A549 (cell line): Measurements from ENCODE around the gene ACE. TPM values are rescaled to one million over a fixed set of nuclear protein-coding genes. Genes with fewer than 3 reads are reported as not detected.

Experiments used
- ATAC-seq, 2 experiments: fragments of 200-7000 bp in 1 of 2; fragments of >200 bp in 1 of 2; cut with Nextera tagmentation in 1 of 2; cut with Tn5 transposase in 1 of 2; 3 replicates each; pipeline versions ENCODE4 v1.8.0 to v1.9.1; 2018 to 2020; ENCODE audit warnings: mild to moderate bottlenecking in 1 of 2, moderate library complexity in 1 of 2
- CTCF ChIA-PET: fragments of 300-600 bp; sonication (Branson Sonifier 250); formaldehyde crosslinking; extraction: SDS; loops from one replicate; lab custom pipeline; 2021; ENCODE audit warnings: antibody characterized with exemption, inconsistent platforms; lab: Yijun Ruan, JAX
- POLR2A ChIA-PET: fragments of 350-600 bp; formaldehyde crosslinking; extraction: SDS; loops from one replicate; lab custom pipeline; 2021; ENCODE audit warnings: antibody characterized with exemption, inconsistent platforms; lab: Yijun Ruan, JAX
- DNase-seq, 2 experiments: peaks; one replicate each; pipeline versions ENCODE4 v3.0.0 to v3.0.0-alpha.2; 2011 to 2016; ENCODE audit warnings: low read depth in 1 of 2, low spot score in 1 of 2
- FAIRE-seq: peaks from 2 replicates; lab custom pipeline; 2011; peaks lifted over from hg19 to GRCh38; lab: Jason Lieb, UNC
- H3K27ac ChIP-seq, 2 experiments: fragments of >200 bp; sonication (Bioruptor Twin); formaldehyde crosslinking; 3 replicates each; pipeline ENCODE4 v1.5.1; 2016 to 2017
- H3K4me1 ChIP-seq: fragments of >200 bp; sonication (Bioruptor Twin); formaldehyde crosslinking; 3 replicates; pipeline ENCODE4 v1.6.1; 2016
- H3K4me2 ChIP-seq: fragments of >200 bp; sonication (Bioruptor Twin); formaldehyde crosslinking; 3 replicates; pipeline ENCODE4 v1.6.1; 2016
- H3K4me3 ChIP-seq: fragments of >200 bp; sonication (Bioruptor Twin); formaldehyde crosslinking; 3 replicates; pipeline ENCODE4 v1.5.1; 2016
- H3K9me3 ChIP-seq: fragments of >200 bp; sonication (Bioruptor Twin); formaldehyde crosslinking; 3 replicates; pipeline ENCODE4 v1.6.1; 2016
- CBX8 ChIP-seq: fragments of 200-600 bp; sonication (generic); IDR thresholded peaks from 2 replicates; pipeline ENCODE4 v1.6.1; 2016
- CHD2 ChIP-seq: fragments of 150-350 bp; IDR thresholded peaks from 2 replicates; pipeline ENCODE4 v1.6.1; 2014; ENCODE audit warnings: low read length; ENCODE audit not compliant: partially characterized antibody
- EHF ChIP-seq: fragments of 250-450 bp; sonication (Bioruptor Pico); IDR thresholded peaks from 2 replicates; pipeline ENCODE4 v1.5.0; 2020; ENCODE audit warnings: mild to moderate bottlenecking
- FOXS1 ChIP-seq: fragments of 250-450 bp; sonication (Bioruptor Pico); IDR thresholded peaks from 2 replicates; pipeline ENCODE4 v1.5.0; 2020; ENCODE audit warnings: mild to moderate bottlenecking, moderate library complexity
- HDAC2 ChIP-seq: fragments of 200-600 bp; sonication (generic); IDR thresholded peaks from 2 replicates; pipeline ENCODE4 v1.6.1; 2016
- HEYL ChIP-seq: fragments of 250-450 bp; sonication (Bioruptor Pico); IDR thresholded peaks from 2 replicates; pipeline ENCODE4 v1.8.0; 2021; ENCODE audit warnings: mild to moderate bottlenecking, moderate library complexity
- HOXB13 ChIP-seq: fragments of 250-450 bp; sonication (Bioruptor Pico); IDR thresholded peaks from 2 replicates; pipeline ENCODE4 v1.5.0; 2020; ENCODE audit warnings: low read depth, mild to moderate bottlenecking, moderate library complexity
- JUNB ChIP-seq: fragments of >200 bp; sonication (Bioruptor Twin); formaldehyde crosslinking; IDR thresholded peaks from 2 replicates; pipeline ENCODE4 v1.6.1; 2016
- KDM5A ChIP-seq: fragments of 200-600 bp; sonication (generic); IDR thresholded peaks from 2 replicates; pipeline ENCODE4 v1.6.1; 2016; ENCODE audit warnings: antibody characterized with exemption, mild to moderate bottlenecking
- MAFK ChIP-seq: fragments of 450-650 bp; IDR thresholded peaks from 2 replicates; pipeline ENCODE4 v1.6.1; 2014; ENCODE audit not compliant: partially characterized antibody
- MAX ChIP-seq: IDR thresholded peaks from 2 replicates; pipeline ENCODE4 v1.6.1; 2012
- MYC ChIP-seq: IDR thresholded peaks from 2 replicates; pipeline ENCODE4 v1.6.1; 2012; ENCODE audit warnings: mild to moderate bottlenecking, inconsistent platforms, low read length, improper control_type of control experiment, borderline replicate concordance
- NFE2L2 ChIP-seq: fragments of 150-350 bp; conservative IDR thresholded peaks from 2 replicates; pipeline ENCODE4 v1.6.1; 2014; ENCODE audit warnings: low read length
- PHF8 ChIP-seq: fragments of 200-600 bp; sonication (generic); IDR thresholded peaks from 2 replicates; pipeline ENCODE4 v1.6.1; 2016; ENCODE audit warnings: low read depth, mild to moderate bottlenecking, antibody characterized with exemption, moderate library complexity, borderline replicate concordance
- POLR2A ChIP-seq: IDR thresholded peaks from 2 replicates; pipeline ENCODE4 v1.6.1; 2012; ENCODE audit warnings: mild to moderate bottlenecking, low read length
- RARB ChIP-seq: fragments of 250-450 bp; sonication (Bioruptor Pico); IDR thresholded peaks from 2 replicates; pipeline ENCODE4 v1.8.0; 2021; ENCODE audit warnings: mild to moderate bottlenecking, moderate library complexity
- RFX5 ChIP-seq: fragments of 450-650 bp; IDR thresholded peaks from 2 replicates; pipeline ENCODE4 v1.7.1; 2014; ENCODE audit warnings: antibody characterized with exemption, mild to moderate bottlenecking, moderate library complexity
- TFCP2L1 ChIP-seq: fragments of 250-450 bp; sonication (Bioruptor Pico); IDR thresholded peaks from 2 replicates; pipeline ENCODE4 v1.5.0; 2021; ENCODE audit warnings: mild to moderate bottlenecking
- TP53 ChIP-seq: fragments of 250-450 bp; sonication (Bioruptor Pico); IDR thresholded peaks from 2 replicates; pipeline ENCODE4 v1.5.0; 2021; ENCODE audit warnings: mild to moderate bottlenecking, moderate library complexity
- ZSCAN20 ChIP-seq: fragments of 250-450 bp; sonication (Bioruptor Pico); IDR thresholded peaks from 2 replicates; pipeline ENCODE4 v1.8.0; 2022; ENCODE audit warnings: mild to moderate bottlenecking, moderate library complexity
- WGBS: methylation state at CpG from one replicate; pipeline ENCODE4 v1.1.6; 2017; ENCODE audit errors: missing lambda C conversion rate; 5-methylcytosine and 5-hydroxymethylcytosine counted together
- polyA plus RNA-seq, 4 experiments: library from polyadenylated mRNA; depleted of rRNA in 3 of 4; stranded (reverse); fragments of >200 nt; fragmentation: RNase III in 1 of 4; extraction: RNeasy Plus Mini Kit Qiagen cat#74134 plus additional on column Dnase treatment in 1 of 4; gene quantifications; 2 replicates in 3 of 4; 3 replicates in 1 of 4; pipeline ENCODE4 v1.2.3, GENCODE V29; 2011 to 2017
- TF ChIP-seq, protein P1 (sequence below): fragments of 450-650 bp; IDR thresholded peaks from 2 replicates; pipeline ENCODE4 v1.6.1; 2014; ENCODE audit warnings: antibody characterized with exemption
- TF ChIP-seq, protein P2 (sequence below): fragments of >200 bp; sonication (Bioruptor Twin); formaldehyde crosslinking; IDR thresholded peaks from 3 replicates; pipeline ENCODE4 v1.5.1; 2016

Gene ACE
- polyA plus RNA-seq, 2 of the 4 experiments (the other 2 are of a cell fraction) = 0.22 to 0.52 TPM

GRCh38 chr17:63450551-63450950, 26.3 kb upstream of the ACE start:
- no peak for DNase-seq
- H3K4me2 ChIP-seq = no peak overlapping the region
- WGBS = 75% methylated on average over 11 of the region's 11 CpGs
- CTCF ChIA-PET = interaction anchor here (1.0 to 23.8 kb wide), 6 partner anchors 10 to 778 kb away, joined by 3 to 364 read pairs (median 24); partner anchors contain the start of gene ACE
- H3K4me3 ChIP-seq = no peak overlapping the region
- POLR2A ChIA-PET = no interaction called here
- H3K27ac ChIP-seq = no peak overlapping the region
- no peak for FAIRE-seq
- H3K4me1 ChIP-seq = peaks cover 9% of the 10 kb centered on the region
- H3K9me3 ChIP-seq = no peaks in the 10 kb centered on the region
- no peak for TF ChIP-seq TFCP2L1
- TF ChIP-seq NFE2L2 = no peak
- no peak for TF ChIP-seq POLR2A
- TF ChIP-seq, protein P1, sequence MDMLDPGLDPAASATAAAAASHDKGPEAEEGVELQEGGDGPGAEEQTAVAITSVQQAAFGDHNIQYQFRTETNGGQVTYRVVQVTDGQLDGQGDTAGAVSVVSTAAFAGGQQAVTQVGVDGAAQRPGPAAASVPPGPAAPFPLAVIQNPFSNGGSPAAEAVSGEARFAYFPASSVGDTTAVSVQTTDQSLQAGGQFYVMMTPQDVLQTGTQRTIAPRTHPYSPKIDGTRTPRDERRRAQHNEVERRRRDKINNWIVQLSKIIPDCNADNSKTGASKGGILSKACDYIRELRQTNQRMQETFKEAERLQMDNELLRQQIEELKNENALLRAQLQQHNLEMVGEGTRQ = no peak
- TF ChIP-seq, all 56 proteins: peak for 0
- no peak for ATAC-seq

DNA sequence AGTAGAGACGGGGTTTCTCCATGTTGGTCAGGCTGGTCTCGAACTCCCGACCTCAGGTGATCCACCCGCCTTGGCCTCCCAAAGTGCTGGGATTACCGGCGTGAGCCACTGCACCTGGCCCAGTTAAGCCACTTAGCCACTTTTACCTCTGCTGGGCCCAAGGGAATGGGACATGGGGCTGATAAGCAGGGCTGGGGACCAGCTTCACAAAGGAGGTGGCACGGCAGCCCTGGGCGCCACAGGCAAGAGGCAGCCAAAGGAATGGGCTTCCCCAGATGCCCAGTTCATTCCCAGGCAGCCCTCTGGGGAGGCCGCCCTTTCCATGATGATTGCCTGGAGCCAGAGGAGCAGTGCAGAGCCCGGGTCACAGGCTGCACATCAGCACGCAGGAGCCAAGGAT, 25.7 kb upstream of the ACE start:
- FAIRE-seq (no peak), DNase-seq (no peak)
- H3K27ac ChIP-seq = no peak overlapping the region
- TF ChIP-seq JUNB = no peak
- no peak for TF ChIP-seq PHF8
- TF ChIP-seq CBX8 = no peak
- no peak for TF ChIP-seq FOXS1 (CRISPR knock-in tag)
- TF ChIP-seq RFX5 = no peak
- TF ChIP-seq NFE2L2 = no peak
- no peak for TF ChIP-seq CHD2
- no peak for TF ChIP-seq MAX
- no peak for TF ChIP-seq HDAC2
- TF ChIP-seq KDM5A = no peak
- no peak for TF ChIP-seq ZSCAN20 (CRISPR knock-in tag)
- TF ChIP-seq, protein P2, sequence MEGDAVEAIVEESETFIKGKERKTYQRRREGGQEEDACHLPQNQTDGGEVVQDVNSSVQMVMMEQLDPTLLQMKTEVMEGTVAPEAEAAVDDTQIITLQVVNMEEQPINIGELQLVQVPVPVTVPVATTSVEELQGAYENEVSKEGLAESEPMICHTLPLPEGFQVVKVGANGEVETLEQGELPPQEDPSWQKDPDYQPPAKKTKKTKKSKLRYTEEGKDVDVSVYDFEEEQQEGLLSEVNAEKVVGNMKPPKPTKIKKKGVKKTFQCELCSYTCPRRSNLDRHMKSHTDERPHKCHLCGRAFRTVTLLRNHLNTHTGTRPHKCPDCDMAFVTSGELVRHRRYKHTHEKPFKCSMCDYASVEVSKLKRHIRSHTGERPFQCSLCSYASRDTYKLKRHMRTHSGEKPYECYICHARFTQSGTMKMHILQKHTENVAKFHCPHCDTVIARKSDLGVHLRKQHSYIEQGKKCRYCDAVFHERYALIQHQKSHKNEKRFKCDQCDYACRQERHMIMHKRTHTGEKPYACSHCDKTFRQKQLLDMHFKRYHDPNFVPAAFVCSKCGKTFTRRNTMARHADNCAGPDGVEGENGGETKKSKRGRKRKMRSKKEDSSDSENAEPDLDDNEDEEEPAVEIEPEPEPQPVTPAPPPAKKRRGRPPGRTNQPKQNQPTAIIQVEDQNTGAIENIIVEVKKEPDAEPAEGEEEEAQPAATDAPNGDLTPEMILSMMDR = no peak
- no peak for TF ChIP-seq MYC
- no peak for TF ChIP-seq HOXB13 (CRISPR knock-in tag)
- TF ChIP-seq TP53 (CRISPR knock-in tag) = no peak
- TF ChIP-seq EHF (CRISPR knock-in tag) = no peak
- no peak for TF ChIP-seq HEYL (CRISPR knock-in tag)
- no peak for TF ChIP-seq RARB
- TF ChIP-seq, all 56 proteins: peak for 0
- no peak overlapping the region for H3K4me2 ChIP-seq
- no peak overlapping the region for H3K4me3 ChIP-seq
- no peaks in the 10 kb centered on the region for H3K9me3 ChIP-seq
- no peak for ATAC-seq
- peaks cover 9% of the 10 kb centered on the region for H3K4me1 ChIP-seq
- WGBS = 84% methylated on average over 11 of the region's 11 CpGs
- ChIA-PET POLR2A (interaction anchor here (0.6 kb wide), 1 partner anchor 99 kb away, joined by 3 read pairs; the partner anchor contains the start of gene DCAF7), CTCF (interaction anchor here (1.0 to 23.8 kb wide), 5 partner anchors 10 to 779 kb away, joined by 3 to 364 read pairs (median 3); no protein-coding TSS in a partner anchor)

DNA sequence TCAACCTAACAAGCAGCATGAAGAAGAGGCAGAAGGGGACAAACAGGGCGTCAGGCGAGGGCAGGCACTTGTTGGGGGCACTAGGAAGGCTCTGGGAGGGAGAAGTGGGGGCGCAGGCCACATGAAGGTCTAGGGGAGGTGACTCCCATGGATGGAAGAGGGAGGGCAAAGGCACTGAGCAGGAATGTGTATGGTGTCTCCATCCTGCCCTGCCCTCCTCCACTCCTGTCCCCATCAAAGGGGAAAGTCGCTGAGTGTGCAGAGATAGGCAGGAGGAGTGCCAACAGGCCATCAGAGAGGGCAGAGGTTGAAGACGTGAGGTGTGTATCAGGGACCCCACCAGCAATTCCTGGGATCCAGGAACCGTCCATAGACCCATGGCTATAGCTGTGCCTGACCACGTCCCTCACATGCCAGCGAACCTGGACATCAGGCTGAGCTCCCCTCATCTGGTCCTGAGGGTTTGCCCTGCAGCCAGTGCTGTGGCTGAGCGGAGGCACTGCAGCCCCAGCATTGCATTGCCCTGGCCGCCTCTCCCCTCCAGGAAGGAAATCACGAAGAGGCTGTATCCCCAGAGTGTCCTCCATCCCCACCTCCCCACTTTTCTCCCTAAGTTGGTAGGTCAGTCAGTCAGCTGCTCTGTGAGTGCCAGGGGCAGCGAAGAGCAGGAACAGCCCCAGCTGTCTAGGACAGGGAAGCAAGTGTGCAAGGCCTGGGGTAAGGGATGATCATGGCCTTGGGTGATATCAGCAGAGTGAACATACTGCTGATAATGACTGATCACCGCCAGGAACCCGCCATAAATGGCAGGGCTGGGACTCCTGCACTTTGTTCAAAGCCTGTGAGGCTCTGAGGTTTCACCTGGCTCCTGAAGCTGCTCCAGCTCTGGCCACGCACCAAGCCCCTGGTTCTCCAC, 24.6 kb upstream of the ACE start:
- DNase-seq = no peak
- CTCF ChIA-PET = interaction anchor here (0.8 to 23.8 kb wide), 7 partner anchors 7 to 160 kb away, joined by 3 to 364 read pairs (median 6); no protein-coding TSS in a partner anchor
- TF ChIP-seq MAFK = peak; percentile 22
- TF ChIP-seq ZSCAN20 (CRISPR knock-in tag) = no peak
- POLR2A ChIA-PET = no interaction called here
- Histone ChIP-seq H3K27ac (no peak overlapping the region), H3K9me3 (no peaks in the 10 kb centered on the region), H3K4me2 (no peak overlapping the region), H3K4me1 (no peaks in the 10 kb centered on the region; the same call in 2 of the 3 replicates), H3K4me3 (no peak overlapping the region)
- 69% methylated on average over 15 of the region's 15 CpGs for WGBS
- peak; percentile 47 to 55; a peak in 5 of 6 replicates for ATAC-seq
- FAIRE-seq = no peak
